Common myeloid progenitor, CD34-positive (primary cell): ENCODE measurements around the gene PSMA8.
A peak's percentile ranks its signal among the peaks of the same experiment; 100 is the strongest.
"Not testable (repeated sequence)": the region's sequence is repeated elsewhere in the genome, so short reads cannot be mapped to it uniquely, and the experiment has no call there.

ENCODE experiments used
- CTCF ChIA-PET: fragments of 350-600 bp; sonication (Branson Sonifier 250); formaldehyde crosslinking; loops from one replicate; lab custom pipeline; 2021; ENCODE audit warnings: antibody characterized with exemption; lab: Charles Lee
- POLR2A ChIA-PET: fragments of 350-600 bp; sonication (Branson Sonifier 250); formaldehyde crosslinking; loops from one replicate; lab custom pipeline; 2021; ENCODE audit warnings: antibody characterized with exemption; lab: Charles Lee
- DNase-seq, 3 donors: peaks; one replicate each; pipeline versions ENCODE4 v3.0.0 to v3.0.0-alpha.2; 2013
- H3K27ac ChIP-seq, 2 experiments: 1 replicate in 1 of 2; 2 replicates in 1 of 2; pipeline ENCODE4 v1.7.0; 2013; ENCODE audit warnings: inconsistent platforms in 2 of 2, low read length in 2 of 2, mild to moderate bottlenecking in 2 of 2, low read depth in 1 of 2, moderate library complexity in 1 of 2; ENCODE audit not compliant: severe bottlenecking in 2 of 2, insufficient read depth in 1 of 2, poor library complexity in 1 of 2
- H3K27me3 ChIP-seq, 5 experiments: replicated peaks in 2 of 5; 1 replicate in 3 of 5; 2 replicates in 2 of 5; pipeline versions ENCODE4 v1.6.1 to v1.7.0; 2013; ENCODE audit warnings: low read length in 4 of 5, mild to moderate bottlenecking in 2 of 5, moderate library complexity in 2 of 5, inconsistent platforms in 1 of 5; ENCODE audit not compliant: insufficient read depth in 5 of 5, control insufficient read depth in 4 of 5
- H3K36me3 ChIP-seq, 4 experiments: 1 replicate in 2 of 4; 2 replicates in 2 of 4; pipeline versions ENCODE4 v1.6.1 to v1.7.0; 2013; ENCODE audit warnings: low read length in 3 of 4, control low read depth in 1 of 4, mild to moderate bottlenecking in 1 of 4; ENCODE audit not compliant: control insufficient read depth in 4 of 4, insufficient read depth in 4 of 4
- H3K4me1 ChIP-seq, 4 experiments: 1 replicate in 3 of 4; 2 replicates in 1 of 4; pipeline versions ENCODE4 v1.6.1 to v1.7.1; 2013; ENCODE audit warnings: low read length in 3 of 4, mild to moderate bottlenecking in 3 of 4, control low read depth in 1 of 4, inconsistent platforms in 1 of 4, moderate library complexity in 1 of 4; ENCODE audit not compliant: control insufficient read depth in 4 of 4, insufficient read depth in 4 of 4; ENCODE audit errors: control extremely low read depth in 1 of 4
- H3K4me3 ChIP-seq, 7 experiments: 1 replicate in 4 of 7; 2 replicates in 3 of 7; pipeline versions ENCODE4 v1.5.1 to v1.7.0; 2013; ENCODE audit warnings: mild to moderate bottlenecking in 7 of 7, low read length in 6 of 7, moderate library complexity in 6 of 7, inconsistent platforms in 2 of 7, low read depth in 2 of 7, control low read depth in 1 of 7; ENCODE audit not compliant: insufficient read depth in 4 of 7, control insufficient read depth in 1 of 7; ENCODE audit errors: extremely low read depth in 1 of 7
- H3K9me3 ChIP-seq, 5 experiments: 1 replicate in 4 of 5; 2 replicates in 1 of 5; pipeline versions ENCODE4 v1.6.1 to v1.7.1; 2013; ENCODE audit warnings: low read length in 4 of 5, mild to moderate bottlenecking in 2 of 5, inconsistent platforms in 1 of 5, low read depth in 1 of 5, moderate library complexity in 1 of 5; ENCODE audit not compliant: control insufficient read depth in 4 of 5, insufficient read depth in 2 of 5; ENCODE audit errors: control extremely low read depth in 1 of 5
- WGBS: methylation state at CpG from one replicate; pipeline ENCODE4 v1.1.5; 2013; ENCODE audit not compliant: insufficient coverage; 5-methylcytosine and 5-hydroxymethylcytosine counted together

PSMA8 gene

GRCh38 chr18:26227051-26227670 lies 93.5 kb downstream of the PSMA8 start:
- WGBS: 13% methylated on average over 24 of the region's 28 CpGs
- peaks cover 0 to 3% (median 0%) of the 10 kb centered on the region in 4 experiments for H3K36me3 ChIP-seq
- H3K27me3 ChIP-seq: no peaks in the 10 kb centered on the region
- ChIA-PET CTCF (interaction anchor here (1.1 kb wide), 1 partner anchor 11 kb away, joined by 4 read pairs; no protein-coding TSS in a partner anchor), POLR2A (no interaction called here)
- H3K27ac ChIP-seq: peak overlapping the region; percentile 40 to 78
- peak overlapping the region; percentile 77 to 98 (median 89) for H3K4me3 ChIP-seq
- H3K4me1 ChIP-seq: peaks cover 10 to 26% (median 20%) of the 10 kb centered on the region in 4 experiments
- peaks cover 0 to 2% (median 0%) of the 10 kb centered on the region in 5 experiments for H3K9me3 ChIP-seq
- peak in 1 of 3 donors; percentile 18 for DNase-seq

DNA sequence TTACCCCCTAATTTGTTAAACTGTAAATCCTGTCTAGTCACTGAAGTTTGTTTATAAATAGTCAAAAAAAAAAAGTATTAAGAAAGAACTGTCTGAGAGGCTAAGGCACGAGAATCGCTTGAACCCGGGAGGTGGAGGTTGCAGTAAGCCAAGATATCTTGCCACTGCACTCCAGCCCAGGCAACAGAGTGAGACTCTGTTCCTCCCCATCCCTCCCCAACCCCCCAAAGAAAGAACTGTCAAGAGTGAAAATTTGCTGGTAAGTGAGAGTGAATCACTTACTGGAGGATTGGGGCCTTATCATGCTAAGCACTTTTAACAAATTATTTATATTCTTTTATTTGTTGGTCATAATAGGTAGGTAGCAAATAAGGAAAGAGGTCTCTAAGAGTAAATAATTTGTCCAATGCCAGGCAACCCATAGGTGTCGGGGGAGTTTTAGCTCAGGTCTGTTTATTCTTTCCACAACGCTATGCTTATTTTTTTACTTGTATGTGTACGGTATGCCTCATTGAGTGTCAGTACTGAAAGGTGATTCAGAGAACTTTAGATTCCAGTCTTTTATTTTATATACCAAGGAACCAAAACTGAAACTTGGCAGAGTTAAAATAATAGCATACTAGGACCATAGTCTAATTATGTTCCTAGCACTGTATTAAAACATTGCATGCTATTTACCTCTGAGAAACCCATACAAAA lies 95.0 kb downstream of the PSMA8 start:
- Histone ChIP-seq H3K4me3 (peak overlapping the region in 2 of 7 experiments; percentile 23 to 38), H3K4me1 (peaks cover 10 to 26% (median 20%) of the 10 kb centered on the region in 4 experiments), H3K27me3 (no peaks in the 10 kb centered on the region), H3K27ac (no peak overlapping the region), H3K9me3 (peaks cover 0 to 2% (median 0%) of the 10 kb centered on the region in 5 experiments), H3K36me3 (peaks cover 0 to 3% (median 0%) of the 10 kb centered on the region in 4 experiments)
- WGBS: 100% methylated on average over 1 of the region's 6 CpGs
- ChIA-PET CTCF (no interaction called here), POLR2A (no interaction called here)
- peak in 2 of 3 donors; percentile 22 to 26 for DNase-seq

- H3K27ac ChIP-seq: no peak overlapping the region
- ChIA-PET CTCF (interaction anchor here (1.0 kb wide), 1 partner anchor 93 kb away, joined by 3 read pairs; no protein-coding TSS in a partner anchor), POLR2A (no interaction called here)
- H3K36me3 ChIP-seq: peaks cover 0 to 3% (median 1%) of the 10 kb centered on the region in 4 experiments
- no peak overlapping the region for H3K4me3 ChIP-seq
- peaks cover 0 to 6% (median 0%) of the 10 kb centered on the region in 5 experiments for H3K9me3 ChIP-seq
- 97% methylated on average over 7 of the region's 8 CpGs for WGBS
- H3K27me3 ChIP-seq: no peaks in the 10 kb centered on the region
- no peak for DNase-seq
- peaks cover 10 to 25% (median 20%) of the 10 kb centered on the region in 4 experiments for H3K4me1 ChIP-seq
Observed at GRCh38 chr18:26230497-26230896, 96.8 kb downstream of the PSMA8 start.

DNA sequence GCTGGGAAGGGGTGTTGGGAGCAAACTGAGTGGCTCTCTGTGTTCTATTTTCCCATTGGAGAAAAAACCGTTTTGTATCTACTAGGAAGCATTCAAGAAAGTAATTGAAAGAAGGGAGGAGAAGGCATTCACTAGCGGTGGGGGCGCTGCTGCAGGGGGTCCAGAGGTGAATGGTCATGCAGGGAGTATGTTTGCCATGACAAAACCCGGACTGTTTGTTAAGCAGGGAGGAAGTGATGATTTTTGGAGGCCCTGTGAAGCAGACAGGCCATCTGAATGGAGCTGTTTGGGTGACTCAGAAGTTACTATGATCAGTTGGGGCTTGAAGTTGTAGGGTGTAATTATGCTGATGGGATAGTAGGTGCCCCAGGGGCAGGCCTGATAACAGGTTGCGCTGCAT lies 99.5 kb downstream of the PSMA8 start:
- DNase-seq: no peak
- H3K27me3 ChIP-seq: no peaks in the 10 kb centered on the region
- no peak overlapping the region for H3K4me3 ChIP-seq
- ChIA-PET CTCF (no interaction called here), POLR2A (no interaction called here)
- 90% methylated on average over 4 of the region's 5 CpGs for WGBS
- H3K27ac ChIP-seq: no peak overlapping the region
- H3K36me3 ChIP-seq: peaks cover 0 to 3% (median 1%) of the 10 kb centered on the region in 4 experiments
- peaks cover 0 to 9% (median 6%) of the 10 kb centered on the region in 4 experiments for H3K4me1 ChIP-seq
- peaks cover 0 to 10% (median 2%) of the 10 kb centered on the region in 5 experiments for H3K9me3 ChIP-seq

DNA sequence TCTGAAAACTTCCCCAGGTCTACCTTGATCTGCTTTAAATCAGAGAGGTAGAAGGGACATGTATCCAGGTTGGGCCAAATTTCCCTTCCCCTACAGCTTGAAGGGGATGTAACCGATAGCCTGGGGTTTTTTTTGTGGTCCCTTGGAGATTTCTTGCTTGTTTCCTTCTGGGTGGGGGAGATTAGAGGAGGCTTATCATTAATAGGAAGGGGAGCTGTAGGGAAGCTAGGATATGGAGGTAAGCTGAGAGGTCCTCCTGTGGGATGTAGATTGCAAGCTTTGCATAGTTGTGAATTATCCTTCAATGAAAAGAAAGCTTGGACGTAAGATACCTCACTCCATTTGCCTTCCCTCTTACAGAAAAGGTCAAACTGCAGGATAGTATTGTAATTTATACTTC lies 103.7 kb downstream of the PSMA8 start:
- WGBS: no CpG with 5 or more reads among the region's 2 CpGs
- POLR2A ChIA-PET: not testable (repeated sequence)

GRCh38 chr18:26238718-26239117 lies 105.0 kb downstream of the PSMA8 start:
- 93% methylated on average over 2 of the region's 4 CpGs for WGBS
- POLR2A ChIA-PET, CTCF ChIA-PET: not testable (repeated sequence)

More for the DNA sequence above, 103.7 kb downstream of the PSMA8 start:
- H3K4me3 ChIP-seq, H3K27ac ChIP-seq, DNase-seq, H3K9me3 ChIP-seq, H3K27me3 ChIP-seq, H3K4me1 ChIP-seq, H3K36me3 ChIP-seq: not testable (repeated sequence)
- CTCF ChIA-PET: interaction anchor here (1.5 kb wide), 1 partner anchor 10 kb away, joined by 4 read pairs; no protein-coding TSS in a partner anchor

GRCh38 chr18:26242392-26242791 lies 108.7 kb downstream of the PSMA8 start:
- H3K4me1 ChIP-seq, H3K4me3 ChIP-seq, H3K36me3 ChIP-seq, H3K27me3 ChIP-seq, H3K27ac ChIP-seq, DNase-seq, CTCF ChIA-PET, POLR2A ChIA-PET: not testable (repeated sequence)
- 100% methylated on average over 1 of the region's 4 CpGs for WGBS
- peaks cover 0 to 25% (median 12%) of the 10 kb centered on the region in 5 experiments for H3K9me3 ChIP-seq

More at GRCh38 chr18:26238718-26239117, 105.0 kb downstream of the PSMA8 start:
- H3K4me3 ChIP-seq, DNase-seq, H3K4me1 ChIP-seq, H3K36me3 ChIP-seq, H3K27ac ChIP-seq, H3K27me3 ChIP-seq: not testable (repeated sequence)
- peaks cover 0 to 10% (median 0%) of the 10 kb centered on the region in 5 experiments for H3K9me3 ChIP-seq
